GM20000 (cell line): Measurements from ENCODE around the gene COLQ.
"Not testable (repeated sequence)": the region's sequence is repeated elsewhere in the genome, so short reads cannot be mapped to it uniquely, and the experiment has no call there.

Experiments
- DNase-seq: peaks from one replicate; pipeline ENCODE4 v3.0.0; 2012; ENCODE audit warnings: low spot score
- TF ChIP-seq, protein P1 (sequence below): IDR thresholded peaks from 2 replicates; pipeline ENCODE4 v1.5.1; 2012; ENCODE audit warnings: mild to moderate bottlenecking, control low read depth; ENCODE audit errors: extremely low read depth, missing control alignments

Gene COLQ

DNA sequence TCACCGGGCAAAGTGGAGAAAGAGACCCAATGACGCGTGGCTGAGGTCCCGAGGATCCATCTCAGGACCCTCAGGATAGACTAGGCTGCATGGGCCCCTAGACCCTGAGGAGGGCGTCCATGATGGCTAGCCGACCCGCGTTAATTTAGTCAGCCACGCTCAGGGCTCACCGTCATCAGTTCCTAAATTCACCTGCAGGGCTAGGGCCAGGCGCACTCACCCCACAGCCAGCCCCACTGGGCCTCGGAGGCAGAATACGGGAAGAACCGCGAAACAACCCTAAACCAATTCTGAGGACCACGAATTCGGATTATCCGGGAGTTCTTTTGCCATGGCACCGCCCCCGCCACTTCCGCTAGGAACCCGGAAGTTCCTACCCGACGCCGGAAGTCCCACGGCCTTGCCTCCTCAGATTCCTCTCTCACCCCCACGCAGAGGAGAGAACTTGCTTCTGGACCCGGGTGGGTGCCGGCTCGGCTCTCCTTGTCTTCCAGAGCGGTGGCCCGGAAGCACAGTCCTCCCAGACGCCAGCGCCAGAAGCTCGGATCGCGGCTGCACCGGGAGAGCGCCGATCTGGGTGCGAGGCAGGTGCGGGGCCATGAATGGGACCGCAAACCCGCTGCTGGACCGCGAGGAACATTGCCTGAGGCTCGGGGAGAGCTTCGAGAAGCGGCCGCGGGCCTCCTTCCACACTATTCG lies 94.2 kb downstream of the COLQ start, which contains the start of the genes EAF1 and METTL6:
TSS of gene EAF1 (plus strand) at position 417 of the 699 bp plus-strand sequence. CDS start at position 599, 182 bp downstream.
TSS of gene METTL6 (minus strand) at position 363 of the 699 bp plus-strand sequence. CDS start 1,033 bp downstream, outside the sequence.
- TF ChIP-seq, protein P1, sequence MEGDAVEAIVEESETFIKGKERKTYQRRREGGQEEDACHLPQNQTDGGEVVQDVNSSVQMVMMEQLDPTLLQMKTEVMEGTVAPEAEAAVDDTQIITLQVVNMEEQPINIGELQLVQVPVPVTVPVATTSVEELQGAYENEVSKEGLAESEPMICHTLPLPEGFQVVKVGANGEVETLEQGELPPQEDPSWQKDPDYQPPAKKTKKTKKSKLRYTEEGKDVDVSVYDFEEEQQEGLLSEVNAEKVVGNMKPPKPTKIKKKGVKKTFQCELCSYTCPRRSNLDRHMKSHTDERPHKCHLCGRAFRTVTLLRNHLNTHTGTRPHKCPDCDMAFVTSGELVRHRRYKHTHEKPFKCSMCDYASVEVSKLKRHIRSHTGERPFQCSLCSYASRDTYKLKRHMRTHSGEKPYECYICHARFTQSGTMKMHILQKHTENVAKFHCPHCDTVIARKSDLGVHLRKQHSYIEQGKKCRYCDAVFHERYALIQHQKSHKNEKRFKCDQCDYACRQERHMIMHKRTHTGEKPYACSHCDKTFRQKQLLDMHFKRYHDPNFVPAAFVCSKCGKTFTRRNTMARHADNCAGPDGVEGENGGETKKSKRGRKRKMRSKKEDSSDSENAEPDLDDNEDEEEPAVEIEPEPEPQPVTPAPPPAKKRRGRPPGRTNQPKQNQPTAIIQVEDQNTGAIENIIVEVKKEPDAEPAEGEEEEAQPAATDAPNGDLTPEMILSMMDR: no peak
- DNase-seq: peak; percentile 83

DNA sequence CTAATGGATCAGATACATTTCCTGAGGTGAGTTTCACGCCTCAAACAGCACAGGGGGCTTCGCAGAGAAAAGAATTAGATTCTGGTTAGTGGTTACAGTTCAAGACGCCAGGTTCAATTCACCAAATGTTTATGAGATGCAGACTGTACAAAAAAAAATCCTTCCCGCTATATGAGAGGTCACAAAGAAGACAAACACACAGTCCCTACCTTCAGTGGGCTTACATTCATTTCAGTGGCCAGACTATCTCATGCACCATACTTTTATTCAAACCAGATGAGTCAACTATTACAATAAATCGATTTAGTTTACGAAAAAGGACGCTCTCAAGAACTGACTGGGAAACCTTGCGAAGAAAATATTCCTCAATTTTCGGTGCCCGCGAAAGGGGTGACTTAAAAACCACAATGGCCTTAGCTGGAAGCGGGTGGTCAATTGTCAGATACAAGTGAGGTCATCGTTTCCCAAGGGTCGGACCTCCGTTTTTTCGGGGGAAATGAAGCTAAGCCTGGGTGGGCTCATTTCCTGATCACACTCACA lies 94.9 kb downstream of the COLQ start:
- TF ChIP-seq, protein P1: no peak
- no peak for DNase-seq

DNA sequence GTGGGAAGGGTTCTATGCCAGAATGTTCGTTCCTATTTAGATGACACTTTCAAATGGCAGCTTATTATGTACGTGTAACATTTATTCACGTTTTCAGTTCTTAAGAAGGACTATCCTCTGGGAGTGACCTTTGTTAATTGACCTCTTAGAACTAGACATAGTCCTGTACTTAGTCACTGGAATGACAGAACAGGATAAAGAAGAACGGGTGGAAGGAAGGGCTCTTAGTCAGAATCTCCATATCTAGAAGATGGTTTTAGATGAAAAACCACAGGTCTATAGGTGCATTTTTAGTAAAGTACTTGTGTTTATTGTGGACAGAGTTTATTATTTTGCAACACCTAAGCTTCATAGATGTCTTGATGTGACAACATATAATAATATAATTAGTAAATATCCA lies 100.6 kb downstream of the COLQ start:
- DNase-seq: no peak
- TF ChIP-seq, protein P1: no peak

DNA sequence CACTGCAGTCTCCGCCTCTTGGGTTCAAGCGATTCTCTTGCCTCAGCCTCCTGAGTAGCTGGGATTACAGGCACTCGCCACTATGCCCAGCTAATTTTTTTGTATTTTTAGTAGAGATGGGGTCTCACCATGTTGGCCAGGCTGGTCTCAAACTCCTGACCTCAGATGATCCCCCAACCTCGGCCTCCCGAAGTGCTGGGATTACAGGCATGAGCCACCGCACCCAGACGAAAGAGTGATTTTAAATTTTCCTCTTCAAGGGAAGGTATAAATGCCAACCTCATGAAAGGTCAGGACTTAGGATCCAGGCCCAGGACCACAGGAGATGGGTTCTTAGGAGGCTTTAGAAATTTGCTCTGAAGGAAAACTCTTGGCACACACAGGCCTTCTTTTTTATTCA lies 110.5 kb downstream of the COLQ start:
- not testable (repeated sequence) for DNase-seq

DNA sequence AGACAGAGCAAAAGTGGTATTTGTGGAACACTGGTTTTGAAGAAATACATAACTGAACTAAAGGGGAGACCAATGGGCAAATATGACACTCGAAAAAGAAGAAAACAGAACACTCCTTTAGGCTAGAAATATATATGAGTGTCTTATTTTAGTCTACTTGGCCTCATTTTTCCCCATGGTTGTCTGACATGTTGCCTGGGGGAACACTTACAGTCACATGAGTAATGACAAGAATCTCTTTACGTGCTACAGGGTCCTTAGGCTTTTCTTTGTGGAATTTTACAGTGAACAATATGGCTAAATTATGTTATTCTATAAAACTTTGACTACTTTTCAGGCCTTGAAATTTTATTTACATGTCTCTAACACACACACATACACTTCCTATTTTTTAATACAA lies 111.7 kb downstream of the COLQ start:
- TF ChIP-seq, protein P1: no peak

DNA sequence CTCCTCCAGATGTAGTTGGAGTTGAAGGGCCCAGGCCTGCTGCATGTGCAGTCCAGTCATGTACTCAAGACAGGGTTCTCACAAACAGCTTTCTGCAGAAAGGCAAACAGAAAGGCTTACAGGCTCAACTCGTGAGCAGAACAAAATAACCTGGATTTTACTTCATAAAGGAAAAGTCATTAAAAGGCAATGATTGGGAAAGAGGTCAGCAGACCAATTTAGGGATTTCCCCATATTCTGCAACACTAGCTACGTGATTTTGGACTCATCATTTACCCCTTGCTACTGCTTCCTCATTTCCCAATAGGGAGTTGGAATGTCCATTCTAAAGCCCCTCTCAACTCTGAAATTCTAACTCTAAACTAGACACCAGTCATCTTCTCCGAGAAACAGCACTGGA lies 112.3 kb downstream of the COLQ start:
- no peak for DNase-seq
- TF ChIP-seq, protein P1: no peak

More for the DNA sequence above, 111.7 kb downstream of the COLQ start:
- DNase-seq: no peak

DNA sequence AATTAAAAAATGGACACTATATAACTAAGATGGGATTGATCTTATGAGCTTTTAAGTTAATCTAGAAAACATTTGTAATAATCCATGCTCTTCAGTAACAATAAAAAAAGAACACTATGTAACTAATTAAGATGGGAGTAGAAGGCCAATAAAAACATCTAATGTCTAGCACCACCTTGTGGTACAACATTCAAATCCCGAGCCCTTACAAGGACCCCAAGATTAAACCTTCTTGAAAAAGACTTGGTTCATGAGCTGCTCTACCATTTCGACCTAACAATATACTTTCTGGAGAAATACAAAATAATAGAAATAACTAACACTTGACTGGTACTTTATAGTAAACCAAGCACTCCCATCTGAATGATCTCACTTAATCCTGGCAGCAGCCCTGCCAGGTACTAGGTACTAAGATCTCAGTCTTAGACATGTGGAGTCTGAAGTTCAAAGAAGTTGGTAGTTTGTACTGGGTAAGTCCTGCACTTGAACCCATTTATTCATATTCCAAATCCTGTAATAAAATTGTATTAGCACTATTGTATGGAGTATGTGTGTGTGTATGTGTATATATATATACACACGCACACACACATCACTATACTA lies 116.0 kb downstream of the COLQ start:
- peak; percentile 50 for DNase-seq
- TF ChIP-seq, protein P1: peak; percentile 42
